SK-MEL-5 (cell line): ENCODE data around the gene MCOLN1. TPM values are rescaled to one million over a fixed set of nuclear protein-coding genes. Genes with fewer than 3 reads are reported as not detected.

ENCODE experiments used
- DNase-seq: peaks from one replicate; pipeline ENCODE4 v3.0.0-alpha.2; 2016; ENCODE audit warnings: low read depth, low spot score
- in situ Hi-C: cut with HindIII; loops from 2 replicates; pipeline ENCODE4 v1.10.0; 2016; ENCODE audit warnings: low sequenced_read_pairs, high pct_unique_total_duplicates, low pct_unique_long_range_greater_than_20kb
- small RNA-seq, 2 experiments: library from RNA; depleted of rRNA; stranded (forward); fragments of <200 nt; gene quantifications; one replicate each; pipeline ENCODE3, GENCODE V24; 2014
- total RNA-seq: library from RNA; depleted of rRNA; stranded (reverse); fragments of >200 nt; shearing (Covaris generic); gene quantifications from 2 replicates; pipeline ENCODE4 v1.2.3, GENCODE V29; 2014; rRNA removed

The MCOLN1 gene
- total RNA-seq, 1 experiment from 2014 or later, result 9.5 TPM

- no peak for DNase-seq
- in situ Hi-C loops, result no loop called here
Measured at GRCh38 chr19:7582446-7582845, 60.0 kb downstream of the MCOLN1 start.

Small RNA genes within 50 kb of the gene (small RNA-seq; reads per million reads assigned to genes)
- 0 reads per million in 2 experiments for gene AC008878.2

Other genes starting within 250 kb of the MCOLN1 start
- 10.7 and 11.3 TPM in 2 replicates for gene INSR, start 228.2 kb upstream of the MCOLN1 start, total RNA-seq
- gene ARHGEF18, start 173.7 kb upstream of the MCOLN1 start, total RNA-seq, result 19.9 and 20.1 TPM in 2 replicates
- gene PEX11G, start 33.6 kb upstream of the MCOLN1 start, total RNA-seq, result 1.1 and 1.2 TPM in 2 replicates
- gene ZNF358, start 6.5 kb upstream of the MCOLN1 start, total RNA-seq, result 17.7 and 18.7 TPM in 2 replicates
- 35.9 and 40.0 TPM in 2 replicates for gene PNPLA6, start 13.1 kb downstream of the MCOLN1 start, total RNA-seq
- 0.24 and 0.48 TPM in 2 replicates for gene CAMSAP3, start 73.2 kb downstream of the MCOLN1 start, total RNA-seq
- gene XAB2, start 106.9 kb downstream of the MCOLN1 start, total RNA-seq, result 21.5 and 25.1 TPM in 2 replicates
- 29.4 and 31.8 TPM in 2 replicates for gene PET100, start 107.2 kb downstream of the MCOLN1 start, total RNA-seq
- gene PCP2, start 111.1 kb downstream of the MCOLN1 start, total RNA-seq, result not detected in 2 replicates
- 1.0 and 1.3 TPM in 2 replicates for gene STXBP2, start 114.5 kb downstream of the MCOLN1 start, total RNA-seq
- gene RETN, start 146.4 kb downstream of the MCOLN1 start, total RNA-seq, result not detected in 2 replicates
- gene MCEMP1, start 154.5 kb downstream of the MCOLN1 start, total RNA-seq, result not detected in 2 replicates
- gene TRAPPC5, start 158.2 kb downstream of the MCOLN1 start, total RNA-seq, result 37.5 and 54.0 TPM in 2 replicates
- gene FCER2, start 179.5 kb downstream of the MCOLN1 start, total RNA-seq, result not detected in 2 replicates
- not detected in 2 replicates for gene CLEC4G, start 209.5 kb downstream of the MCOLN1 start, total RNA-seq
- not detected in 2 replicates for gene CD209, start 224.9 kb downstream of the MCOLN1 start, total RNA-seq
- gene CLEC4M, start 240.6 kb downstream of the MCOLN1 start, total RNA-seq, result not detected in 2 replicates